DMS114 treated with DMSO at 0.1 percent for 48 hours (cell line): ENCODE measurements around the gene KPNA3.
"Not testable (repeated sequence)": the region's sequence is repeated elsewhere in the genome, so short reads cannot be mapped to it uniquely, and the experiment has no call there.

ENCODE experiments used
- DNase-seq: peaks from one replicate; lab custom pipeline; 2025; ENCODE audit not compliant: unreplicated experiment; lab: John Stamatoyannopoulos, UW

Gene KPNA3, protein sequence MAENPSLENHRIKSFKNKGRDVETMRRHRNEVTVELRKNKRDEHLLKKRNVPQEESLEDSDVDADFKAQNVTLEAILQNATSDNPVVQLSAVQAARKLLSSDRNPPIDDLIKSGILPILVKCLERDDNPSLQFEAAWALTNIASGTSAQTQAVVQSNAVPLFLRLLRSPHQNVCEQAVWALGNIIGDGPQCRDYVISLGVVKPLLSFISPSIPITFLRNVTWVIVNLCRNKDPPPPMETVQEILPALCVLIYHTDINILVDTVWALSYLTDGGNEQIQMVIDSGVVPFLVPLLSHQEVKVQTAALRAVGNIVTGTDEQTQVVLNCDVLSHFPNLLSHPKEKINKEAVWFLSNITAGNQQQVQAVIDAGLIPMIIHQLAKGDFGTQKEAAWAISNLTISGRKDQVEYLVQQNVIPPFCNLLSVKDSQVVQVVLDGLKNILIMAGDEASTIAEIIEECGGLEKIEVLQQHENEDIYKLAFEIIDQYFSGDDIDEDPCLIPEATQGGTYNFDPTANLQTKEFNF

DNA sequence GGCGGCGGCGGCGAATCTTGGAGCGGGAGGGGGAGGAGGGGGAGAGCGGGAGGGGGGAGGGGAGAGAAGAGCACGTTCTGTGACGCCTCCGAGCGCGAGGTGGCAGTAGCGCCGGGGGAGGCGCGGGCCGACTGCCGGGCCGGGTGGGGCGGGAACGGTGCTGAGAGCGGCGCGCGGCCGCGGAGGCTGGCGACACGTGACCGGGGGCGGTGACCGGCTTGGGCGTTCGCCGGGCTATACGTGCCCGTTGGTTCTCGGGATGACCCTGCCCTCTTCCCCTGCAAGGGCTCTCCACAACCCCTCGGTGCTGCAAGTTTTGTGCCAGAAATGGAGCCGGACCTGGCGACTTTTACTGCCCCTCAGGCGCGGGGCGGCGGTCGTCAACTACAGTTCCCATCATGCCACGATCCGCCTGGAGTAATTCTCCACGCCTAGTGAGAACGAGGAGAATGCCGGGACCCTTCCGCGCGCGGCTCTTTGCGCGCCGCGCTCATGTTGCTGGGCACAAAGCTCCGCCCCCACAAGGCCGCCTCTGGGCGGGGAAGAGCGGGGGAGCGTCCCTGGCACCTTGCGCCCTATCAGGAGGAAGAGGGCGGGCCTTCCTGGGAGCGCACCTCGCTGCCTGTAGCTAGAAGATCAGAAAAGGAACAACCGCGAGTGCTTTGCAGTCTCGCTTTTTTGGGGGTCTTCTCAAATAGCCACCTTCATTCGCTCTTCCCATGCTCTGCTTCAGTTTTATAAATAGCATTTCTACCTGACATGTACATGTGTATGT lies at the start of gene KPNA3:
Gene KPNA3, minus strand, starts transcription at position 133 of the 775 bp plus-strand sequence. CDS start 176 bp downstream, outside the sequence.
- DNase-seq = peak; percentile 82

DNA sequence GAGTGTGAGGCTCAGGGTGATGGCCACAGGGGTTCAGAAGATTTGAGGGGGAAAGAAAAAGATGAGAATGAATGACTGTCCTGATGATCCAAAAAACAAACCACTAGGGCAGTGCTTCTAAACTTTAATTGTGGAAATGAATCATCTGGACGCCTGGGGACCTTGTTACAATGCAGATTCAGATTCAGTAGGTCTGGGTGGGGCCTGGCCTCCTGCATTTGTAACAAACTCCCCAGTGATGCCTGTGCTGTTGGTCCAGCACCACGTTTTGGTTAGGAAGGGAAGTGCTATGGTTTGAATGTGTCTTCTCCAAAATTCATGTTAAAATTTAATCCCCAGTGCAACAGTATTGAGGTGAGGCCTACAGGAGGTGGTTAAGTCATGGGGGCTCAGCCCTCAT lies 49.5 kb upstream of the KPNA3 start:
- no peak for DNase-seq

DNA sequence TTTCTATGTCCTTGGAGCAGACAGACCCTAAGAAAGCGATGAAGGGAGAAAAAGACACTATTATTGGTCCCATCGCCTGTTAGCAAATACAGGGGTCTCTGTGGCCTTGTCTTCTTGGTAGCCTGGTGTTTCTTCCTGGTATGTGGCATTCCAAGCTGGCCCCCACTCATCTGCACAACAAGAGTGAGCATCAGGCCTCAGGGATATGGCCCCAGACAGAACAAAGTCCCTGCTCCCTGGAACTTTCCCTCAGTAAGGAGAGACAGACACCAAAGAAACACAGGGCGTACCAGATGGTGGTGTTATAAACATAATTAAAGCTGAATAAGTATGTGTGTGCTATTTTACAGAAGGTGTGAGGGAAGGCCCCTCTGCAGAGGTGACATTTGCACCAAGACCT lies 48.2 kb upstream of the KPNA3 start:
- no peak for DNase-seq

DNA sequence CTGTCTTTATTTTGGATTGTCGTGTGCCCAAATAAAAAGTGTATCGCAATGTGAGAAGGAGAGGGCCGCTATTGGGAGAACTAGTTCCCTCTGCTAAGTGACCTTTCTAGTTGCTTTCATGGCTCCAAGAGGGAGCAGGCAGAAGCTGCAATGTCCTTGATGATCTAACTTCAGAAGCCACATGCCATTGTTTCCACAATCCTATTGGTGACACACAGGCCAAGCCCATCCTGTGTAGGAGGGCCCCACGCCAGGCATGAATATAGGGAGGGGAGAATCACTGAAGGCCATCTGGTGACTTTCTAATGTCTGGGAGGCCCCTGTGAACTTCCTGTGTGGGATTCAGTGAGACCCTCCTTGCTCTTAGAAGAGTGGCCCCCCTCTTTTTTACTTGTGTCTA lies 47.8 kb upstream of the KPNA3 start:
- no peak for DNase-seq

DNA sequence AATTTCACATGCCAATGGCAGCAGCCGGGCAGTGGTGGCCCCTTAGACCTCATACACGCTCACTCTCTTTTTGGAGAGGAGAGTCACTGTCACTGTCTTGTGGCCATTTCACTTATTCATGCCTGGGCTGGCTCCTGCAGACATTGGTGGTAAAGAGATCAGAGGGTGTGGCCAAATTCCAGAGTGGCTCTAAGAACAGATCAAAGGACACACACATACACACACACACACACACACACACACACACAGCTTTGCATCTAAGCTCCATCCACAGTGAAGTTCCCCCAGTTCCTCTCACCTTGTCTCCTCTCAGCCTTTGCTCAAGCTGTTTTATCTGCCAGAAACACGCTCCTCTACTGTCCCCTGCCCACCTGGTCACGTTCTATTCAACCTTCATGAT lies 46.5 kb upstream of the KPNA3 start:
- DNase-seq = no peak

DNA sequence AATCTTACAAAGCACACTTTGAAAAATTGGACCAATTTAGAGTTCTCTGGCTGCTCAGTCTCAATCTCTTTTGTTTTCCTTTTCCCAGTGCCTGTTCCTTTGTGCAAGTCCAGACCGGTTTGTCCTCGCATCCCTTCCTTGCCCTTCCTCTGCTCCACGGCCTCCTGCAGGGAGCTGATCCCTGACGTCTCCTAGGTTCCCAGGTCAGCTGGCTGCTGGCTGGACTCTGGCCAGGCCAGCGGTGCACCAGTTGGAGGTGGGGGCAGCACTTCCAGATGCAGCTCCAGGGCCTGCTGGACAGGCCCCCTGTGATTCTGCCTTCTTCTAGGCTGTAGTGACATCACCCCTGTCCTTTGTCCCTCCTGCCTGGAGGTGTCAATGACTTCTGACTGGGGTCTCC lies 44.0 kb upstream of the KPNA3 start:
- DNase-seq = no peak

DNA sequence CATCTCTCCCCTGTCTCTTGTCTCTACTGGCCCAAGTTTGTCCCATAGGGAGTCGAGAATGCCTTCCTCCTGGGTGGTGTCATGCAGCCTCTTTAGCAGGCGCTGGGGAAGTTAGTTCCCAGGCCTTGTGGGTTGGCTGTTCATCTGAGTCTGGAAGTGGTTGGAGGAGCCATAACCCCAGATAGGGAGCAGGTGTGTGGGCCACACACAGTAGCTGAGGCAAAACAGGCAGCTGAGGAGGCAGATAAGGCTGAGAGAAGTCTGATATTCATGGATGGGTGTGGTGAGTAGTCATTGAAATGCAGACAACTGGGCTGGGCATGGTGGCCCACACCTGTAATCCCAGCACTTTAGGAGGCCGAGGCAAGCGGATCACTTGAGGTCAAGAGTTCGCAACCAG lies 40.9 kb upstream of the KPNA3 start:
- DNase-seq = no peak

DNA sequence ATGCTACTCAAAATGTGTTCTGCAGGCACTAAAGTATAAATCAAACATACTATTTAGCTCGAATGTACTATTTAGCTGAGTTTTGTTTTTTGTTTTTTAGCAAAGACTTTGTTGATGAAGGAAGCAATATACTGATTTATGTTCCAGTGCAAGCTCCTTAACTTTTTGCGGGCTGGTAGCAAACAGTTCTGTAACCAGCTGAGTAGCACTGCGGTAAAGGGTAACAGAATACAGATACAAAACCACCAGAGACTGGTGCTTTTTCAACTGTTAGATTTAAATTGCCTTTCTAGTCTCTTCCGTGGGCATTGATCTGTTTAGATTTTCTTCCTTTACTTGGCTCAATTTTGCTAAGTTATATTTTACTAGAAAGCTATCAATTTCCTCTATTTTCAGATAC lies 39.0 kb upstream of the KPNA3 start:
- no peak for DNase-seq

DNA sequence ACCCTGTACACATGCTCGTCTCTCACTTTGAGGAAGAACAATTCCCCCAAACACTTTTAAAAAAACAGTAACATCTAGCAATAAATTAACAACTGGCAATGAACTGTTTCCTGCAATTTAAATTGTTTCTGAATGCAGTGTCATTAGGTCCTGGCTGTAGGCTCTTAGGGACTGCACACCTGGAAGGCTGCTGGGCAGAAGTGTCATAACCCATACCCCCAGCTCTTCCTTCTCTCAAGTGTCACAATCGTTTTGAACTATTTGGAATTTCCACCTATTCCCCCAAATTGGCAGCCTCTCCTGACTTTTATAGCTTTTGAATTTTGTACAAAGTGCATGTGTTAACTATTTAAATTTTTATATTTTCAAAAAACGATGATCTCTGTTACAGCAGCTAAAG lies 38.2 kb upstream of the KPNA3 start:
- no peak for DNase-seq

DNA sequence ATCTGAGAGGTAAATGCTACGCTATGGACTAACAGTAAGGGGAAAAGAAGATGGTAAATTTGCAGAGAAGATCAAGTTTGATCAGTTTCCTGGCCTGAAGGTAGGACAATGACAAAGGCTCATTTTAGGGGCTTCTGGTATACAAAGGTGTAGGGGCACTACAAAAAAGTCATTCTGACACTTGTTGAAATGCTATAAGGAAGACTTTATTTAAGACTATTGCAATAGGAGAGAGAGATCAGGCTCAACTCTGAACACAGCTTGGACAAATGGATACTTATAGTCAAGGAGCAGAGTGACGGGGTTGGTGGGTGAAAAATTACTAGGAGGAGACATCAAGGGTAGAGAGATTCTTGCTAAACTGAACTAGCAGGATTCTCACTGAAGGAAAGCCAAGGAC lies 37.2 kb upstream of the KPNA3 start:
- DNase-seq = no peak

DNA sequence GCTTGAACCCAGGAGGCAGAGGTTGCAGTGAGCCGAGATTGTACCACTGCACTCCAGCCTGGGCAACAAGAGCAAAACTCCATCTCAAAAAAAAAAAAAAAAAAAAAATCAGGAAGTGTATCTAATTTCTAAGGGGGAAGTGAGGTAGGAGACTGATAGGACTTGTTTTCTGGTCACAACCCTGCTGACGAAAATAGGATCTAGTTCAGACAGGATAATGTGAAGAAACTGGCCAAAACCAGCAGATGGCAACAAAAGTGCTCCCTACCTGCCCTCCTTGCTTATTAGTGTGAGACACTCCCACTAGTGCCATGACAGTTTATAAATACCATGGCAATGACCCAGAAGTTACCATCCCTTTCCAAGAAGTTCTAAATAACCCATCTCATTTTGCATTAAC lies 36.0 kb upstream of the KPNA3 start:
- no peak for DNase-seq

DNA sequence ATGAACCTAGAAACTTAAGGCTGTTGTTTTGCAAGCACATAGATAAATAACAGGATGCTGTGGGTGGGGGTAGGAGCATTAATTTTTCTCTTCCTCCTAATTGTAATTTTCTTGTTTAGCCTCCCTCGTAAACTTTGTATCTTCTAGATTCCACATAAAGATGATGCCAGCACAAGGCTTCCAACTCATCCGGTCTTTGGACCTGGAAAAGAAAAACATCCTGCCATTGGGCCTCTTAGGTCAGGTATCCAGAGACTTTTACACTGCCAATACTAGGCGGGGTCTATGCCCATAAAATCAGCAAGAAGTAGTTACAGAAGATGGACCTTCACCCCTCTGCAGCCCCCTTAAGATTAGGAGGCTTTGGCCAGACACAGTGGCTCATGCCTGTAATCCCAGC lies 35.4 kb upstream of the KPNA3 start:
- no peak for DNase-seq

DNA sequence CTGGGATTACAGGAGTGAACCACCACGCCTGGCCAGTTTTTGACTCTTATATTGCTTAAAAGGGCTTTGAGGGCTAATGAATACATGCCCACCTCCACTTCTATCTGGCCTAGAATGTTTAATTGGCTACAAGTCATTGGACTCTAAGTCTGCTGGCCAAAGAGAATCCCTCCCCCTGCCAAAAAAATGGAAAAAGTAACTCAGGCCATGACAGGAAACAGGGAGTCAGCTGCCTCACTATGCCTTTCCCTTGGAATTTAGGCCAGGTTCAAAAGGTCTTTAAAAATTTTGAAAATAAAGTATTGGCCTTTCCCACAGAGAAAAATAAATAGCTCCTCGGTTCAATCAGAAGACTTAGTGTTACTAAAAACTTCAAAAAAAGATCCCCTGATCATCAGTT lies 34.9 kb upstream of the KPNA3 start:
- DNase-seq = no peak

DNA sequence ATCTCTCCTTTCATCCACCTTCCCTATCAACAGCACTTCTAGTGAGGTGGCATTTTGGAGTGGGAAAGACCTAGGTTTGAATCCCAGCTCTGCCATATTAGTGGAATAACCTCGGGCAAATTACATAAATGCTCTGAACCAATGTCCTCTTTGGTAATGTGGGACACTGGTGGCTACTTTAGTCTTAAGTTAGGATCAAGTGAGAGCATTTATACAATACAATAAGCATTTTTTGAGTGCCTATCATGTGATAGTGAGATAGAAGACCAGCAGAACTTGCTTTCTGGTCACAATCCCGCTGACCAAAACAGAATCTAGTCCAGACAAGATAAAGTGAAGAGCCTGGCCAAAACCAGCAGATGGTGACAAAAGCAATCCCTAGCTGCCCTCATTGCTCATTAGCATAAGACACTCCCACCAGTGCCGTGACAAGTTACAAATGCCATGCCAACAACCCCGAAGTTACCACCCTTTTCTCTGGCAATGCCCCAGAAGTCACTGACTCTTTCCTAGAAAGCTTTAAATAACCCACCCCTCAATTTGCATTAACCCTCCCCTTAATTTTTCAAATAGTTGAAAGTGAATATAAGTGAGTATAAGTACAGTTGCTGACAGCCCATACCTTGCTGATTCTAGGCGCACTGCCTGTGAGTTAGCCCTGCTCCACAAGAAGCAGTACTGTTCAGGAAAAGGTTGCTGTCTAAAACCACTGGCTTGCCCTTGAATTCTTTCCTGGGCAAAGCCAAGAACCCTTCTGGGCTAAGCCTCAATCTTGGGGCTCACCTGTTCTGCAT lies 28.9 kb upstream of the KPNA3 start:
- DNase-seq = no peak

DNA sequence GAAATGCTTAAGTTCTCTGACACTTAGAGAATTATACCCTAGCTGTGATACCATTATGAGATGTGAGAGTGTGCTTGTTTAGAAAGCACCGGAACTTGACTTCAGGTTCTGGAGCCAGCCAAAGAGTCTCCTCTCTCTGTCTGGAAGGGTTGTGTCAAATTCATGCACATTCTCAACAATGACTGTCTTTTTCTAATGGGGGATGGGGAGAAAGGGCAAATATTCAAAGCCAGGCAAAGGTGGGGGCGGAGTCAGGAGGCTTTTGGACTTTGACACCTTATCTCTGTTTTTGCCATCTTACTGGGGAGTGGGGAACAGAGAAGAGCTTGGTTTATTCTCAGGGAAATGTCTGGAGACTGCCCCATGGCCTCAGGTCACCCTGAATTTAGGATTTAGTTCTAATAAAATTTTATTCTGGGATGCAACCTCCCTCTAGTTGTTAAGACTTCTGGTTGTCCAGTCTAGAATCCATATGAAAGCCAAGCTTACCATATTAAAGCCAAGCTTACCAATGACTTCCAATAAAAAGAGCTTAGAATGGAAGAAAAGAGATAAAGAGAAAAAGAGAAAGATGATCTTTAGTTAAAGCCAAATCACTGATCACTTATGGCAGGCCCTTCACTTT lies 28.2 kb upstream of the KPNA3 start:
- DNase-seq = no peak

DNA sequence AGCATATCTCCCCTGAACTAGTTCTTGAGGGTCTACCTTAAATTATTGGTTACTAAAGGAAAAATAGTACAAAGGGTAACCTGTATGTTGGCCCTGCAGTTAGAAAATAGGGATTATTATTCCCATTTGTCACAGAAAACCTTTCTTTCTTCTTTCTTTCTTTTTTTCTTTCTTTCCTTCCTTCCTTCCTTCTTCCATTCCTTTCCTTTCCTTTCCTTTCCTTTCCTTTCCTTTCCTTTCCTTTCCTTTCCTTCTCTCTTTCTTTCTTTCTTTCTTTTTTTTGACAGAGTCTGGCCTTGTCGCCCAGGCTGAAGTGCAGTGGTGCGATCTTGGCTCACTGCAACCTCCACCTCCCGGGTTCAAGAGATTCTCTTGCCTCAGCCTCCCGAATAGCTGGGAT lies 23.6 kb upstream of the KPNA3 start:
- not testable (repeated sequence) for DNase-seq

DNA sequence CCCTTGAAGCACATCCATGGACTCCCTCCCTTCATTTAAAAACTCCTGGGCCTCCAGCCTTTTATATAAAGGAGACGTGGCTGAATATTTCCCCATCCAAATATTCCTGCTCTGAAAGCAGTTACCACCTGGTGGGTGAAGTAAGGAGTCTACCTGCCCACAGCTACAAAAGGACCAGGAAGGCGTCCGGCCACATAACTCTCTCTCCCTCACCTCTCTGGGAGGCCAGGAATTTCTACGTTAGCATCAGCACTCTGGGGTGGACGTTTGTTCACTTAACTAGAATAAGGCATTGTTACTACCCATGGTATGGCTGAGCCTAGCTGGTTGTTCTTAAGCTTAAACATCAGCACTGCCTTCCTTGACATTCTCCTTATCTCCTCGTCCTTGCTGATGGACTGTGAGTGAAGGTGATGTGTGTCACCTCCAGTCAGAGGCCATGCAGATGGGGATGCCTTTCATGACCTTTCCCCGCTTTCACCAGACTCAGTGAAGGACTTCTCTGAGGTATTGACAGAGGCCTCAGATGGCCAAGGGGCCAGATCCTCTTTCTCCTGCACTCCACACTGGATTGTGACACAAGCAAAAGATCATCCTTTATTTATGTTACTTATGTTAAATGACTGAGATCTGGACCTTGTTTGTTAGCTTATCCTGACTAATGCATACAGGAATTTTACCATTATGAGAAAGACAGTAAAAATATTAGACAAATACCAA lies 22.2 kb upstream of the KPNA3 start:
- DNase-seq = no peak

DNA sequence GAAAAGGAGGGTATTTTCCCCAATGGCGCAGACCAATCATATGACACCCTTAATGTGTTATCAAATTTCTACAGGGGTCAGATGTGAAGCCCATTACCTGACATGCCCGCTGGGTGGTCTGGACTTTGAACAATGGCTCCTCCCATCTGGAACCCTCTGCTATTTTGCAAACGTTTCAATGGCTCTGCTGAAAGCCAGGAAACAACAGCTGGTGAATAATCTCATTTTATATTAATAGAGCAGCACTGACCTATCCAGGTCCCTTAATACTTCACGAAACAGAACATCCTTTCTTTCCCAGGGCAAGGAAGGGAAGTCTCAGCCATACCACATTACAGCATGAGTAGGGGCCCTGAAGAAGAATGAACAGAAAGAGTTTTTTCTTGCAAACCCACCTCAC lies 20.3 kb upstream of the KPNA3 start:
- no peak for DNase-seq

DNA sequence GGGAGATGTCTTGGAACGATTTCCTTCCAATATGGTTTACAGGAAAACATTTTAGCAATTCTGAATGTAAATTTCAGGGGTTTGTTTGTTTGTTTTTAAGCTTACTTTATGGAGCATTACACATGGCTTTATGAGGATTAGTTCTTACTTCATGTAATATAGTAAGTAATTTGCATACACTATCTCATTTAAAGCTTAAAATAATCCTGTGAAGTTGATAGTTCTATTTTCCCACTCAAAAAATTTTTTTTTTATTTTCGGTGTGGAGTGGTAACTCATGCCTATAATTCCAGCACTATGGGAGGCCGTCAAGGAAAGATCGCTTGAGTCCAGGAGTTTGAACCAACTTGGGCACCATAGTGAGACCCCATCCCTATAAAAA lies 19.0 kb upstream of the KPNA3 start:
- DNase-seq = no peak
